GM12892 (cell line): ENCODE measurements around the gene GRIA4.

ENCODE experiments used
- POLR2A ChIP-seq: IDR thresholded peaks from 2 replicates; pipeline ENCODE4 v1.6.1; 2011; ENCODE audit warnings: low read depth, low read length, control low read depth
- TAF1 ChIP-seq: IDR thresholded peaks from 2 replicates; pipeline ENCODE4 v1.6.1; 2011; ENCODE audit warnings: low read depth, mild to moderate bottlenecking, control low read depth, low read length, borderline replicate concordance

GRCh38 chr11:105870516-105871113 lies 260.7 kb downstream of the GRIA4 start:
- TF ChIP-seq POLR2A (no peak), TAF1 (no peak)
